ENCODE measurements around the gene GAA.

Gene GAA

DNA sequence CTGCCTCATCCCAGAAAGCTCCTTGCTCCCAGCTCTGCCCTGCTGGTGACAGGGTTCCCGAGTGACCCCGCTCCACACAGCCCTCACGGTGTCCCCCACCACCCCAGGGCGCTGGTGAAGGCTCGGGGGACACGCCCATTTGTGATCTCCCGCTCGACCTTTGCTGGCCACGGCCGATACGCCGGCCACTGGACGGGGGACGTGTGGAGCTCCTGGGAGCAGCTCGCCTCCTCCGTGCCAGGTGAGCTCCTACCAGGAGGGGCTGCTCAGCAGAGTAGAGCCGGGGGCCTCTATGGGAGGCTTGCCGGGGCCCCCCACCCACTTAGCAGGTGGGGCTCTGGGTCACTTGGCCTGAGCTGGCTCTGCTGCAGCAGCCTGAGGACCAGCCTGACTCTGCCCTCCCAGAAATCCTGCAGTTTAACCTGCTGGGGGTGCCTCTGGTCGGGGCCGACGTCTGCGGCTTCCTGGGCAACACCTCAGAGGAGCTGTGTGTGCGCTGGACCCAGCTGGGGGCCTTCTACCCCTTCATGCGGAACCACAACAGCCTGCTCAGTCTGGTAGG is 11.2 kb downstream of the GAA start:
- no peak overlapping the region for H3K27ac ChIP-seq
- TF ChIP-seq, protein P1, sequence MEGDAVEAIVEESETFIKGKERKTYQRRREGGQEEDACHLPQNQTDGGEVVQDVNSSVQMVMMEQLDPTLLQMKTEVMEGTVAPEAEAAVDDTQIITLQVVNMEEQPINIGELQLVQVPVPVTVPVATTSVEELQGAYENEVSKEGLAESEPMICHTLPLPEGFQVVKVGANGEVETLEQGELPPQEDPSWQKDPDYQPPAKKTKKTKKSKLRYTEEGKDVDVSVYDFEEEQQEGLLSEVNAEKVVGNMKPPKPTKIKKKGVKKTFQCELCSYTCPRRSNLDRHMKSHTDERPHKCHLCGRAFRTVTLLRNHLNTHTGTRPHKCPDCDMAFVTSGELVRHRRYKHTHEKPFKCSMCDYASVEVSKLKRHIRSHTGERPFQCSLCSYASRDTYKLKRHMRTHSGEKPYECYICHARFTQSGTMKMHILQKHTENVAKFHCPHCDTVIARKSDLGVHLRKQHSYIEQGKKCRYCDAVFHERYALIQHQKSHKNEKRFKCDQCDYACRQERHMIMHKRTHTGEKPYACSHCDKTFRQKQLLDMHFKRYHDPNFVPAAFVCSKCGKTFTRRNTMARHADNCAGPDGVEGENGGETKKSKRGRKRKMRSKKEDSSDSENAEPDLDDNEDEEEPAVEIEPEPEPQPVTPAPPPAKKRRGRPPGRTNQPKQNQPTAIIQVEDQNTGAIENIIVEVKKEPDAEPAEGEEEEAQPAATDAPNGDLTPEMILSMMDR (IDR thresholded peaks at IDR 0.05): no peak
- H3K4me3 ChIP-seq: no peak overlapping the region
- no peak for DNase-seq (ENCODE audit: low spot score)

DNA sequence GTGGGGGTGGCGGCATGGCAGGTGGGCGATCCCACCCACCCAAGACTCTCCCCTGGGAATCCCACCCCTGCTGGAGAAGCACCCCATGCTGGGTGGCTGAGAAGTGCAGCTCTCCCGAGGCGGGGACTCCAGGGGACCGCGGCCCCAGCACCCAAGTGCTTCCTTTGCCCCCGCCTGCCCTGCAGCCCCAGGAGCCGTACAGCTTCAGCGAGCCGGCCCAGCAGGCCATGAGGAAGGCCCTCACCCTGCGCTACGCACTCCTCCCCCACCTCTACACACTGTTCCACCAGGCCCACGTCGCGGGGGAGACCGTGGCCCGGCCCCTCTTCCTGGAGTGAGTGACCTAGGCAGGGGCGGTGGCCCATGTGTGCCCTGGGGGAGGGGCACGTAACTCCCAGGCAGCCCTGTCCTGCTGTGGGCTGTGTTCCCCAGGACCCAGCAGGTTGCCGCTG is 11.7 kb downstream of the GAA start:
- TF ChIP-seq, protein P1 (IDR thresholded peaks at IDR 0.05): no peak
- DNase-seq (ENCODE audit: low spot score): no peak
- no peak overlapping the region for H3K4me3 ChIP-seq
- H3K27ac ChIP-seq: no peak overlapping the region

DNA sequence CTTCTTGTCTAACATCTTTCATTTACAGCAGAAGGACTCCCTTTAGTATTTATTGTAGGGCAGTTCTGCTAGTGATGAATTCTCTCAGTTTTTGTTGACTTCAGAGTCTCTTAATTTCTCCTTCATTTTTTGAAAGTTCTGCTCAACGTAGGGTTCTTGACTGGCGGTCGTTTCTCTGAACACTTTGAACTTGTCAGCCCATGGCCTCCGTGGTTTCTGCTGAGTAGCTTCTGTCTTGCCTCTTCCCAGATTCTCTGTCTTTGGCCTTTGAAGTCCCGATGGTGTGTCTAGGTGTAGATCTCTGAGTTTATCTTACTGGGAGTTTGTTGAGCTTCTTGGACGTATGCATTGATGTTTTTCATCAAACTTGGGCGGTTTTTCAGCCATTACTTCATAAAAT is 13.4 kb downstream of the GAA start:
- no peak overlapping the region for H3K27ac ChIP-seq
- H3K4me3 ChIP-seq: no peak overlapping the region
- no peak for DNase-seq (ENCODE audit: low spot score)
- TF ChIP-seq, protein P1 (IDR thresholded peaks at IDR 0.05): no peak

DNA sequence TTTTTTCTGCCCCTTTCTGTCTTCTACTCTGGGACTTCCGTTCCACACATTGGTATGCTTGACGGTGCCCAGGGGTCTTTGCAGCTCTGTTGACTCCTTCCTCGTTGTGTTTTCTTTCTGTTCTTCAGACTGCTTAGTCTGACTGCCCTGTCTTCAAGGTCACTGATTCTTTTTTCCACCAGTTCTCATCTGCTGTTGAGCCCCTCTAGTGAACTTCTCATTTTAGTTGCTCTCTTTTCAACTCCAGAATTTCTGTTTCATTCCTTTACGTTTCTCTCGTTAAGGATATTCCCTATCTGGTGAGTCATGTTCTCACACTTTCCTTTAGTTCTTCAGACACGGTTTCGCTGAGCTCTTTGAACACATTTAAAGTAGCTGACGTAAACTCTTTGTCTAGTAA is 13.8 kb downstream of the GAA start:
- Histone ChIP-seq H3K27ac (no peak overlapping the region), H3K4me3 (no peak overlapping the region)
- DNase-seq (ENCODE audit: low spot score): no peak
- TF ChIP-seq, protein P1 (IDR thresholded peaks at IDR 0.05): no peak

DNA sequence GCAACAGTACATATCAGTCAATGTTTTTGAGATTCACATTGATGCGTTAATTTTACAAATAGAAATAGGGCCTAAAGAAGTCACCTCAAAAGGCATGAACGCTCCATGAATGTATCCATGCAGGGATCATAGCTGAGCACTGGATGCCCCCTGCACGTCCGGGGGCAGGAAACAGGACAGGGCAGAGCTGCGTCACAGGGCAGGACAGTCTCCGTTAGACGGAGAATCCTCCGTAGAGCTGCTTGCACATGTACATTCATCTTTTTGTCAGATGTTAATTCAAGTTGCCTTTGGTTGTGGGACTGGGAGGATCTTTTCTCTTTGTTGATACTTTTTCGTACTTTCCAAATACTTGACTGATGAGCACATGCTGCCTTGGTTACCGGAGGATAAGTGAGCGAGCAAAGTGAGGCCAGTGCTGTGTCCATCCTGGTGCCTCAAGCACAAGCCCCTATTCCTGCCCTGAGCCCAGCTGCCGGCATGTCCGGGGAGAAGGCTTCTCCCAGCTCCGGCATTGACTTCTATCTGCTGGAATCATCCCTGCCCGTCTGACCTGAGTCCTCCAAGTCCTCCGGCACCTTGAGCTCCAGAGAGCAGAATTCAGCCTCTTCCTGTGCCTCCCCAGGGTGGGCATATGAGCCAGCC is 15.0 kb downstream of the GAA start:
- DNase-seq (ENCODE audit: low spot score): no peak
- TF ChIP-seq, protein P1 (IDR thresholded peaks at IDR 0.05): no peak
- Histone ChIP-seq H3K27ac (no peak overlapping the region), H3K4me3 (no peak overlapping the region)

DNA sequence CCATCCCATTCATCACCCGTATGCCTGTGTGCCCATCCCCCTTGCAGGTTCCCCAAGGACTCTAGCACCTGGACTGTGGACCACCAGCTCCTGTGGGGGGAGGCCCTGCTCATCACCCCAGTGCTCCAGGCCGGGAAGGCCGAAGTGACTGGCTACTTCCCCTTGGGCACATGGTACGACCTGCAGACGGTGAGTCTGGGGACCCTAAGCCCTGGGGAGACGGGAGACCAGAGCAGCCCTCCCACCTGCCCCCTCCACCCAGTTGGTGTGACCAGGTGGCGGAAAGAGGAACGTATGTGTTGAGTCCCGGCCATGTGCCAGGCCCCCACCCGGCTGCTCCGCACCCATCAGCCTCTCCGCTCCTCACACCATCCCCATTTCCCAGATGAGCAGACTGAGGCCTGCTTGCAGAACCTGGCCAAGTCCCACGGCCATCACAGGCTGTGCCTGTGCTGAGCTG is 15.6 kb downstream of the GAA start:
- no peak overlapping the region for H3K27ac ChIP-seq
- H3K4me3 ChIP-seq: no peak overlapping the region
- TF ChIP-seq, protein P1 (IDR thresholded peaks at IDR 0.05): no peak
- no peak for DNase-seq (ENCODE audit: low spot score)
